Common myeloid progenitor, CD34-positive (primary cell): ENCODE data around the gene NFIC.
"Not testable (repeated sequence)": the region's sequence is repeated elsewhere in the genome, so short reads cannot be mapped to it uniquely, and the experiment has no call there.

ENCODE experiments used
- CTCF ChIA-PET: fragments of 350-600 bp; sonication (Branson Sonifier 250); formaldehyde crosslinking; loops from one replicate; lab custom pipeline; 2021; ENCODE audit warnings: antibody characterized with exemption; lab: Charles Lee
- POLR2A ChIA-PET: fragments of 350-600 bp; sonication (Branson Sonifier 250); formaldehyde crosslinking; loops from one replicate; lab custom pipeline; 2021; ENCODE audit warnings: antibody characterized with exemption; lab: Charles Lee
- DNase-seq, 3 donors: peaks; one replicate each; pipeline versions ENCODE4 v3.0.0 to v3.0.0-alpha.2; 2013
- H3K27ac ChIP-seq, 2 experiments: 1 replicate in 1 of 2; 2 replicates in 1 of 2; pipeline ENCODE4 v1.7.0; 2013; ENCODE audit warnings: inconsistent platforms in 2 of 2, low read length in 2 of 2, mild to moderate bottlenecking in 2 of 2, low read depth in 1 of 2, moderate library complexity in 1 of 2; ENCODE audit not compliant: severe bottlenecking in 2 of 2, insufficient read depth in 1 of 2, poor library complexity in 1 of 2
- H3K27me3 ChIP-seq, 5 experiments: replicated peaks in 2 of 5; 1 replicate in 3 of 5; 2 replicates in 2 of 5; pipeline versions ENCODE4 v1.6.1 to v1.7.0; 2013; ENCODE audit warnings: low read length in 4 of 5, mild to moderate bottlenecking in 2 of 5, moderate library complexity in 2 of 5, inconsistent platforms in 1 of 5; ENCODE audit not compliant: insufficient read depth in 5 of 5, control insufficient read depth in 4 of 5
- H3K36me3 ChIP-seq, 4 experiments: 1 replicate in 2 of 4; 2 replicates in 2 of 4; pipeline versions ENCODE4 v1.6.1 to v1.7.0; 2013; ENCODE audit warnings: low read length in 3 of 4, control low read depth in 1 of 4, mild to moderate bottlenecking in 1 of 4; ENCODE audit not compliant: control insufficient read depth in 4 of 4, insufficient read depth in 4 of 4
- H3K4me1 ChIP-seq, 4 experiments: 1 replicate in 3 of 4; 2 replicates in 1 of 4; pipeline versions ENCODE4 v1.6.1 to v1.7.1; 2013; ENCODE audit warnings: low read length in 3 of 4, mild to moderate bottlenecking in 3 of 4, control low read depth in 1 of 4, inconsistent platforms in 1 of 4, moderate library complexity in 1 of 4; ENCODE audit not compliant: control insufficient read depth in 4 of 4, insufficient read depth in 4 of 4; ENCODE audit errors: control extremely low read depth in 1 of 4
- H3K4me3 ChIP-seq, 7 experiments: 1 replicate in 4 of 7; 2 replicates in 3 of 7; pipeline versions ENCODE4 v1.5.1 to v1.7.0; 2013; ENCODE audit warnings: mild to moderate bottlenecking in 7 of 7, low read length in 6 of 7, moderate library complexity in 6 of 7, inconsistent platforms in 2 of 7, low read depth in 2 of 7, control low read depth in 1 of 7; ENCODE audit not compliant: insufficient read depth in 4 of 7, control insufficient read depth in 1 of 7; ENCODE audit errors: extremely low read depth in 1 of 7
- H3K9me3 ChIP-seq, 5 experiments: 1 replicate in 4 of 5; 2 replicates in 1 of 5; pipeline versions ENCODE4 v1.6.1 to v1.7.1; 2013; ENCODE audit warnings: low read length in 4 of 5, mild to moderate bottlenecking in 2 of 5, inconsistent platforms in 1 of 5, low read depth in 1 of 5, moderate library complexity in 1 of 5; ENCODE audit not compliant: control insufficient read depth in 4 of 5, insufficient read depth in 2 of 5; ENCODE audit errors: control extremely low read depth in 1 of 5
- WGBS: methylation state at CpG from one replicate; pipeline ENCODE4 v1.1.5; 2013; ENCODE audit not compliant: insufficient coverage; 5-methylcytosine and 5-hydroxymethylcytosine counted together

NFIC gene

DNA sequence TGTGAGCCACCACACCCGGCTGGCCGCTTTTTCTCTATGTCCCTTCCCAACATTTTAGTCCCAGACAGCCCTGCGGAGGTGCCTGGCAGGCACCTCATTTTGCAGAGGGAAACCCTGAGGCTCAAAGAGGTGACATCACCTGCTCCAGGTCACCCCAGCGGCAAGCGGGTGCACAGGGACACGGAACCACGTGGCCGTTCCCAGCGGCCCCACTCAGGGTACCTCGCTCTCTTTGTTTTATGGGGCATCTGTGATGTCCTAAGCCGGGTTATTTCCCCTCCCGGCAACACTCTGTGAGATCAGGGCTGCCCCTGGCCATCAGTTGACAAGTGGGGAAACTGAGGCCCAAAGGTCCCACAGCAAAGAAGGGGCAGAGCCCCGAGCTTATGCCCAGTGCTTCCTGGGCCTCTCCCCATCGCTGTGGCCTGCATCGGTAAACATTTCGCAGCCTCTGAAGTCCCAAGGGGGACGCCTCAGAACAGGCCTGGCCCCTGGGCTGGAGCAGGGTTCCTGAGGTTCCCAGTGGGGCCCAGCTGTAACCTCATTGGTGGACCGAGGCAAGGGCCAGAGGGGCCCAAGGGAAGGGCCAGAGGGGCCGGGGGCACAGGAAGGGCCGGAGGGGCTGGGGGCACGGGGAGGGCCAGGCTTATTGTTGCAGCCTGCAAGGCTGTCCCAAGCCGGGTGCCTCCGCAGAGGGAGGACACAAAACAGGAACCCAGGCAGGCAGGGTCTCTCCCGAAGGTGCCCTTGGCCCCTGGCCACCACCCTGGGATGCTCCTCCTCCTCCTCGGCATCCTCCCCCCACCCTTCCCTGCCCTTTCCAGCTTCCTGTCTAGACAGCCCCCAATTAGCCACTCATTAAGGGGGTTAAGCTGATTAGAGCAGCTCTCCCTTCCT is 75.0 kb downstream of the NFIC start:
- H3K4me3 ChIP-seq: no peak overlapping the region
- CTCF ChIA-PET: interaction anchor here (1.7 to 3.8 kb wide), 3 partner anchors 12 to 111 kb away, joined by 4 to 13 read pairs (median 5); no protein-coding TSS in a partner anchor
- POLR2A ChIA-PET: no interaction called here
- peaks cover 0 to 23% (median 15%) of the 10 kb centered on the region in 4 experiments for H3K4me1 ChIP-seq
- no peak overlapping the region for H3K27ac ChIP-seq
- peaks cover 0 to 61% (median 18%) of the 10 kb centered on the region in 4 experiments for H3K36me3 ChIP-seq
- H3K9me3 ChIP-seq: no peaks in the 10 kb centered on the region
- WGBS: 94% methylated on average over 22 of the region's 25 CpGs
- no peak for DNase-seq
- no peaks in the 10 kb centered on the region for H3K27me3 ChIP-seq

DNA sequence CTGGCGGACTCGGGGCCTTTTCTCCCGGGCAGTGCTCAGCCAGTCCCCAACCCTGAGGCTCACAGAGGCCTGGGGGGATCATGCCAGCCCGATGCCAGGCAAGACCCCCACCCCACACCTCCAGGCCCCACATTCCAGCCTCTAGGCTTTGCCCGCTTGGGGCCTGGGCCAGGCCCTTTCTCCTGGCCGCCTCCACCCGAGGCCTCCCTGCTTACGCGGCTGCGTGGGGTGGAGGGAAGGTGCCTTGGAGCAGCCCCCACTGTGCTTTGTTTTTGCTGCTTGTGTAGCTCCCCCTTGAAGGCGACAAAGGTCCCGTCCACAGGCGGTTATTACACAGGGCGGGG is 75.6 kb downstream of the NFIC start:
- POLR2A ChIA-PET: no interaction called here
- H3K4me1 ChIP-seq: peaks cover 0 to 23% (median 15%) of the 10 kb centered on the region in 4 experiments
- CTCF ChIA-PET: interaction anchor here (1.3 to 3.8 kb wide), 4 partner anchors 13 to 112 kb away, joined by 3 to 13 read pairs (median 4); no protein-coding TSS in a partner anchor

DNA sequence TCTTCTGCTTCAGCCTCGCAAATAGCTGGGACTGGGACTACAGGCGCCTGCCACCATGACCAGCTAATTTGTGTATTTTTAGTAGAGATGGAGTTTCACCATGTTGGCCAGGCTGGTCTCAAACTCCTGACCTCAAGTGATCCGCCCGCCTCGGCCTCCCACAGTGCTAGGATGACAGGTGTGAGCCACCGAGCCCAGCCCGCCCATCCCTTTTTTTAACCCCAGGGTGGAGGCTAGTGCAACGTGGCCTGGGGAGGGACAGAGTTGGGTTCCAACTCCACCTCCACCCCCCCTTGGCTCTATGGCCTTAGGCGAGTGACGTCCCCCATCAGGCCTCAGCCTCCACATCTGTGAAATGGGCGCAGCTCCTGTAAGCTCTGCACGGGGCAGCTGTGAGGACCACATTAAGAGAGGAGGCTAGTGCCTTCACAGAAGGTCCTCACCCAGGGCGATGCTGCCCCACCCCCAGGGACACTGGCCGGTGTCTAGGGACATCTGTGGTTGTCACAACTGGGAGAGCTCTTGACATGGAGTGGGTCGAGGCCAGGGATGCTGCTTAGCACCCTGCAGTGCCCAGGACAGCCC is 76.2 kb downstream of the NFIC start:
- 100% methylated on average over 13 of the region's 15 CpGs for WGBS
- Histone ChIP-seq H3K4me1 (peaks cover 0 to 23% (median 15%) of the 10 kb centered on the region in 4 experiments), H3K9me3 (no peaks in the 10 kb centered on the region), H3K4me3 (no peak overlapping the region), H3K27ac (no peak overlapping the region), H3K27me3 (no peaks in the 10 kb centered on the region), H3K36me3 (peaks cover 0 to 62% (median 20%) of the 10 kb centered on the region in 4 experiments)
- no peak for DNase-seq
- ChIA-PET CTCF (interaction anchor here (1.3 to 2.7 kb wide), 4 partner anchors 30 to 116 kb away, joined by 3 to 9 read pairs (median 4); no protein-coding TSS in a partner anchor), POLR2A (no interaction called here)

More for the DNA sequence above, 75.6 kb downstream of the NFIC start:
- no peaks in the 10 kb centered on the region for H3K9me3 ChIP-seq
- 96% methylated on average over 10 of the region's 14 CpGs for WGBS
- H3K27me3 ChIP-seq: no peaks in the 10 kb centered on the region
- H3K36me3 ChIP-seq: peaks cover 0 to 62% (median 18%) of the 10 kb centered on the region in 4 experiments
- H3K27ac ChIP-seq: no peak overlapping the region
- no peak for DNase-seq
- no peak overlapping the region for H3K4me3 ChIP-seq

DNA sequence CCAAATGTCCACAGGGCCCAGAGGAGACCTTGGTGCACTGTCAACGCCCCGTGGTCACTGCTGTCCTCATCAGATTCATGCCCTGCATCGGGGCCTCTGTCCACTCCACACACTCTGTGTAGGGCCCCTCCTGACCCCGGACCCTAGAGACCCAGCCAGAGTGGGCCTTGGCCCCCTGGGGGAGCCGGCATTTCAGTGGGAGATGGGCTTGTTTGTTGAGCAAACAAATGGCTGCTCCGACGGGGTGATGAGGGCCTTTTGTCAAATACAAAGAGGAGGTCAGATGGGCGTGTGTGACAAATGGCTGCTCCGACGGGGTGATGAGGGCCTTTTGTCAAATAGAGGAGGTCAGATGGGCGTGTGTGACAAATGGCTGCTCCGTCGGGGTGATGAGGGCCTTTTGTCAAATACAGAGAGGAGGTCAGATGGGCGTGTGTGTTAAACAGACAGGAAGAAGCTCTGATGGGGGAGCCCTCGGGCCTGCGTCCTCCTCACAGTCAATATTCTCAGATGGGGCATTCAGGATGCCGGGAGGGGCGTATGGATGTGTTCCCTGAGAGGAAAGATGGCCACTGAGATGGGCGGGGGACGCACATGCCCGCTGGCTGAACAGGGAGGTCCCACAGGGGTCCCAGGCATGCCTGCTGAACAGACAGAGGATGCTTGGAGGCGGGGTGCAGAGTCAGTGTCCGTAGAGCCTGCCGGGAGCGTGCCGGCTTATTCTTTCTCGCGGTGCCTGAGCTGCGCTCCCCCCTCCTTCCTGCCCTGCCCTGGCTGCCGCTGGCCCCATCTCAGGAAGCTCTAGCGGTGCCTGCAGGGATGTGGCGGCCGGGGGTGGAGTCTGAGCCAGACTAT is 77.7 kb downstream of the NFIC start:
- CTCF ChIA-PET: interaction anchor here (2.7 kb wide), 1 partner anchor 118 kb away, joined by 9 read pairs; no protein-coding TSS in a partner anchor
- no peaks in the 10 kb centered on the region for H3K9me3 ChIP-seq
- POLR2A ChIA-PET: interaction anchor here (0.9 kb wide), 1 partner anchor 35 kb away, joined by 5 read pairs; no protein-coding TSS in a partner anchor
- peak overlapping the region in 1 of 2 experiments; percentile 22 for H3K27ac ChIP-seq
- H3K4me3 ChIP-seq: peak overlapping the region in 3 of 7 experiments; percentile 14 to 52 (median 48)
- H3K36me3 ChIP-seq: peaks cover 2 to 60% (median 18%) of the 10 kb centered on the region in 4 experiments
- peak in 2 of 3 donors; percentile 42 to 47 for DNase-seq
- no peaks in the 10 kb centered on the region for H3K27me3 ChIP-seq
- WGBS: 36% methylated on average over 31 of the region's 33 CpGs
- peaks cover 0 to 23% (median 15%) of the 10 kb centered on the region in 4 experiments for H3K4me1 ChIP-seq

DNA sequence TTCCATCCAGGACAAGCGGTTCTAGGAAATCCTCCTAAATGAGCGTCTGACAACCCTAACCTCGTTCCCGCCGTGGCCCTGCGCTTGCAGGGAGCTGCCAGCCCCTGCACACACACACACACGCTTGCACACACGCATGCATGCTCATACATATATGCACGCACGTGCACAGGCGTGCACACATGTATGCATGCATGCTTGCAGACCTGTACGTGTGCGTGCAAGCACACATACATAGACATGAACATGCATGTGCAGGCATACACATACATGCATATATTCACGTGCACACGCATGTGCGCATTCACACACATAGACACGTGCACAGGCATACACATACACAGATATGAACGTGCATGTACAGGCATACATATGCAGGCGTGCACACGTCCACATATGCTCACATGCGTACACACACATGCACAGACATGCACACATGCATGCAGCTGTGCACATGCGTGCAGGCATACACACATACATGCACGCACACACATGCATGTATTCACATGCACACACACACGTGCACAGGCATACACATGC is 78.4 kb downstream of the NFIC start:
- ChIA-PET CTCF (interaction anchor here (1.1 to 2.7 kb wide), 3 partner anchors 93 to 119 kb away, joined by 3 to 9 read pairs (median 4); no protein-coding TSS in a partner anchor), POLR2A (interaction anchor here (0.9 kb wide), 1 partner anchor 34 kb away, joined by 5 read pairs; no protein-coding TSS in a partner anchor)
- H3K27ac ChIP-seq: no peak overlapping the region
- WGBS: 56% methylated on average over 24 of the region's 24 CpGs
- H3K9me3 ChIP-seq: no peaks in the 10 kb centered on the region
- DNase-seq: no peak
- peaks cover 0 to 23% (median 15%) of the 10 kb centered on the region in 4 experiments for H3K4me1 ChIP-seq
- H3K27me3 ChIP-seq: no peaks in the 10 kb centered on the region
- peak overlapping the region in 3 of 7 experiments; percentile 14 to 52 (median 48) for H3K4me3 ChIP-seq
- peaks cover 3 to 63% (median 20%) of the 10 kb centered on the region in 4 experiments for H3K36me3 ChIP-seq

DNA sequence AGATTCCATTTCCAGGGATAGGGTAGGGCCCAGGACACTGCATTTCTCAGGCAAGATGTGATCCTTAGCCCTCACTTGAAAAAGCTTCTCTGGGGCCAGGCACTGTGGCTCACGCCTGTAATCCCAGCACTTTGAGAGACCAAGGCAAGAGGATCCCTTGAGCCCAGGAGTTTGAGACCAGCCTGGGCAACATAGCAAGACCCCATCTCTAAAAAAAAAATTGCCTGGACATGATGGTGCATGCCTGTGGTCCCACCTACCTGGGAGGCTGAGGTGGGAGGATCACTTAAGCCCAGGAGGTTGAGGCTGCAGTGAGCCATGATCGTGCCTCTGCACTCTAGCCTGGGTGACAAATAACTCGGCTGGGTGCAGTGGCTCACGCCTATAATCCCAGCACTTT is 80.3 kb downstream of the NFIC start:
- not testable (repeated sequence) for DNase-seq, H3K4me3 ChIP-seq, H3K9me3 ChIP-seq, H3K27ac ChIP-seq, H3K27me3 ChIP-seq
- Histone ChIP-seq H3K36me3 (peaks cover 3 to 66% (median 21%) of the 10 kb centered on the region in 4 experiments), H3K4me1 (peaks cover 0 to 23% (median 15%) of the 10 kb centered on the region in 4 experiments)
- ChIA-PET POLR2A (interaction anchor here (0.6 kb wide), 1 partner anchor 248 kb away, joined by 3 read pairs; no protein-coding TSS in a partner anchor), CTCF (interaction anchor here (0.9 to 1.8 kb wide), 3 partner anchors 9 to 95 kb away, joined by 3 to 4 read pairs (median 3); no protein-coding TSS in a partner anchor)
- 100% methylated on average over 4 of the region's 4 CpGs for WGBS
